Heart right ventricle (tissue), 16 donors: ENCODE measurements around the gene TSC2. TPM values are rescaled to one million over a fixed set of nuclear protein-coding genes. Genes with fewer than 3 reads are reported as not detected.

Source experiments
- ATAC-seq, 8 donors: fragments of 200-7000 bp; cut with Tn5 transposase; one replicate each; pipeline ENCODE4 v1.9.1; 2020; ENCODE audit warnings: mild to moderate bottlenecking in 8 of 8, moderate library complexity in 8 of 8, moderate number of reproducible peaks in 1 of 8
- DNase-seq, 2 donors: peaks; one replicate each; pipeline ENCODE4 v3.0.0-alpha.2; 2020
- H3K27ac ChIP-seq, 10 donors: fragments of 200-600 bp; sonication (generic) in 2 of 10; one replicate each; pipeline versions ENCODE4 v1.5.0 to v1.8.0; 2020 to 2022; ENCODE audit warnings: mild to moderate bottlenecking in 3 of 10
- H3K27me3 ChIP-seq, 7 donors: fragments of 200-600 bp; one replicate each; pipeline ENCODE4 v1.8.0; 2021 to 2022; ENCODE audit warnings: mild to moderate bottlenecking in 2 of 7
- H3K36me3 ChIP-seq, 9 donors: fragments of 200-600 bp; sonication (generic) in 1 of 9; one replicate each; pipeline versions ENCODE4 v1.5.0 to v1.8.0; 2020 to 2022; ENCODE audit warnings: mild to moderate bottlenecking in 2 of 9
- H3K4me1 ChIP-seq, 9 donors: fragments of 200-600 bp; sonication (generic) in 1 of 9; one replicate each; pipeline versions ENCODE4 v1.5.0 to v1.8.0; 2020 to 2022; ENCODE audit warnings: mild to moderate bottlenecking in 4 of 9
- H3K4me3 ChIP-seq, 10 donors: fragments of 200-600 bp; sonication (generic) in 2 of 10; one replicate each; pipeline versions ENCODE4 v1.5.0 to v1.8.0; 2020 to 2022; ENCODE audit warnings: mild to moderate bottlenecking in 7 of 10, moderate library complexity in 2 of 10
- H3K9me3 ChIP-seq, 11 donors: fragments of 200-600 bp in 10 of 11; sonication (generic) in 2 of 11; one replicate each; pipeline versions ENCODE4 v1.5.0 to v1.8.0; 2013 to 2022; ENCODE audit warnings: mild to moderate bottlenecking in 2 of 11, control low read depth in 1 of 11, moderate library complexity in 1 of 11
- WGBS, 2 donors: extraction: QIAGEN DNeasy Blood & Tissue Kit; methylation state at CpG; one replicate each; pipeline ENCODE4 v1.1.7; 2013; ENCODE audit warnings: inconsistent platforms in 1 of 2; 5-methylcytosine and 5-hydroxymethylcytosine counted together
- intact Hi-C, 10 donors: fragments of 100-400 bp; cut with DNase I; formaldehyde crosslinking; loops; one replicate each; pipeline versions ENCODE4 v1.11.1 to v1.14.2; 2022
- long read RNA-seq, 3 donors: library from polyadenylated mRNA; unstranded; transcript quantifications; one replicate each; pipeline ENCODE4 v2.0.0, GENCODE V29; 2020 to 2021
- polyA plus RNA-seq, 2 donors: library from polyadenylated mRNA; stranded (reverse); fragments of 200-250 nt; gene quantifications; one replicate each; pipeline ENCODE4 v1.2.3, GENCODE V29; 2013
- total RNA-seq, 10 donors: library from RNA; stranded (reverse); fragmentation: NEBNext Ultra II Directional in 3 of 10; extraction: Animal tissue kit (Norgen Biotek cat#: 25700) in 3 of 10; gene quantifications; one replicate each; pipeline versions ENCODE4 v1.2.1 to v1.2.4, GENCODE V29; 2021 to 2023
- TF ChIP-seq, protein P1 (sequence below), 9 donors: fragments of 200-600 bp; sonication (generic) in 2 of 9; IDR thresholded peaks; one replicate each; pipeline versions ENCODE4 v1.5.0 to v1.8.0; 2021 to 2022; ENCODE audit warnings: antibody characterized with exemption in 9 of 9, mild to moderate bottlenecking in 5 of 9, moderate library complexity in 1 of 9
- donor health status: Arrhythmogenic right ventricular cardiomyopathy.
- donor health status: ischemic (EF 13 %, LVEDD 7.1; RV severe dilation, severe dysfunction).
- donor health status: healthy with polysubstance abuse.
- donor health status: DM: no; HTN: yes; CAD: no.
- donor health status: DM: no; HTN: no; CAD: no.
- donor health status: ischemic (EF 25% LVEDD 6.9; RV normal size, moderate dysfunction).
- donor health status: ischemic (EF 25% LVEDD 5.7; RV mildly dilated, moderate dysfunction).
- donor health status: healthy.
- donor health status: DM: yes; HTN: yes; CAD: no.
- donor health status: Ischemic cardiomyopathy.
- donor health status: ischemic (EF 35%, LVEDD 5.7; RV mildly dilated, moderate dysfunction).
- donor health status: nonischemic (EF 11% LVEDD 7.7; RV severe dilation, severe dysfunction).
- donor health status: DM: yes; HTN: yes; CAD: no.
- donor health status: PGD.
- donor health status: ischemic (EF 29% LVEDD 5.4; RV normal size, mild dysfunction).
- donor health status: nonischemic (EF 23%, LVEDD 6.1; RV moderate dilation, normal function).

The TSC2 gene
- total RNA-seq: 10 to 100 TPM; 54.7 to 87.0 (median 71.5) TPM
- polyA plus RNA-seq: 10 to 100 TPM; 28.8 to 83.3 TPM
- long read RNA-seq, donor 1, full-length matches to known transcripts: 6 of 42 reads
- long read RNA-seq, donor 1, partial matches to known transcripts: 25 of 42 reads
- long read RNA-seq, donor 1, other reads (novel, unspliced or antisense): 11 of 42 reads
- long read RNA-seq, donor 2, full-length matches to known transcripts: 7 of 41 reads
- long read RNA-seq, donor 2, partial matches to known transcripts: 27 of 41 reads
- long read RNA-seq, donor 2, other reads (novel, unspliced or antisense): 7 of 41 reads
- long read RNA-seq, donor 3, full-length matches to known transcripts: 21 of 65 reads
- long read RNA-seq, donor 3, partial matches to known transcripts: 38 of 65 reads
- long read RNA-seq, donor 3, other reads (novel, unspliced or antisense): 6 of 65 reads

- TF ChIP-seq, protein P1, sequence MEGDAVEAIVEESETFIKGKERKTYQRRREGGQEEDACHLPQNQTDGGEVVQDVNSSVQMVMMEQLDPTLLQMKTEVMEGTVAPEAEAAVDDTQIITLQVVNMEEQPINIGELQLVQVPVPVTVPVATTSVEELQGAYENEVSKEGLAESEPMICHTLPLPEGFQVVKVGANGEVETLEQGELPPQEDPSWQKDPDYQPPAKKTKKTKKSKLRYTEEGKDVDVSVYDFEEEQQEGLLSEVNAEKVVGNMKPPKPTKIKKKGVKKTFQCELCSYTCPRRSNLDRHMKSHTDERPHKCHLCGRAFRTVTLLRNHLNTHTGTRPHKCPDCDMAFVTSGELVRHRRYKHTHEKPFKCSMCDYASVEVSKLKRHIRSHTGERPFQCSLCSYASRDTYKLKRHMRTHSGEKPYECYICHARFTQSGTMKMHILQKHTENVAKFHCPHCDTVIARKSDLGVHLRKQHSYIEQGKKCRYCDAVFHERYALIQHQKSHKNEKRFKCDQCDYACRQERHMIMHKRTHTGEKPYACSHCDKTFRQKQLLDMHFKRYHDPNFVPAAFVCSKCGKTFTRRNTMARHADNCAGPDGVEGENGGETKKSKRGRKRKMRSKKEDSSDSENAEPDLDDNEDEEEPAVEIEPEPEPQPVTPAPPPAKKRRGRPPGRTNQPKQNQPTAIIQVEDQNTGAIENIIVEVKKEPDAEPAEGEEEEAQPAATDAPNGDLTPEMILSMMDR (IDR thresholded peaks at IDR 0.05): peak in 8 of 9 donors; percentile 28 to 73 (median 63)
- Histone ChIP-seq H3K4me1 (peaks cover 16 to 64% (median 50%) of the 10 kb centered on the region in 9 donors), H3K27me3 (no peaks in the 10 kb centered on the region), H3K4me3 (peak within 1 kb of the TSS; percentile 51 to 97 (median 88)), H3K36me3 (peaks cover 0 to 31% (median 11%) of the 10 kb centered on the region in 9 donors), H3K9me3 (no peaks in the 10 kb centered on the region), H3K27ac (peak within 1 kb of the TSS; percentile 64 to 96 (median 84))
- intact Hi-C loops: loop anchor here in 2 of 10 donors (1.0 to 2.0 kb wide), 2 partner anchors 24 to 25 kb away; no protein-coding TSS in a partner anchor
- WGBS, 2 donors: 0 to 1% methylated on average over 70 to 81 of the region's 81 CpGs
- DNase-seq (peak; percentile 97), ATAC-seq (peak; percentile 89 to 95 (median 92))
These were observed at the start of gene TSC2, which contains the start of gene NTHL1 for GRCh38 chr16:2047330-2048115. Gene TSC2 (plus strand): TSS chr16:2047985. CDS start chr16:2048616, 631 bp downstream. Gene NTHL1 (minus strand): TSS chr16:2047834. CDS start chr16:2047823, 11 bp downstream.

DNA sequence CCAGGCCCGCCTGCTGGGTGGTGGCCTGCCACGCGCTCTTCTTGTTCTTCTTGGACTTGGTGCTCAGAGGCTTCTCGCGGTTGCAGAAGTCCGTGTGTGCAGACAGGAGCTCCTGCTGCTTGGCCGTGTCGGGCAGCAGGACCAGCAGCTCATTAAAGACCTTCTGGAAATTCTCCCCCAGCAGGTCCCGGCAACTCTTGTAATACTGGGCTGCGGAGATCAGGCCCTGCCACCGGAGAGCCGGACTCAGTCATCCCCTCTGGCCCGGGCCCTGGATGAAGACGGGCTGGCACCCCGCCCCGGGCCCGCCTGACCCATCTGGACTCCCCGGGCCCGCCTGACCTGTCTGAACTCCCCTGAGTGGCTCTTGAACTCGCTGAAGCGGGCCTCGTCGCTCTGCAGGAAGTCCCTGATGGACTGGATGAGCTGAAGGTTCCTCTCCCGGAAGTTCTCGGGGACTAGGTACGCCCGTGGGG, 49.4 kb upstream of the TSC2 start:
- Histone ChIP-seq H3K36me3 (peaks cover 16 to 74% (median 63%) of the 10 kb centered on the region in 9 donors), H3K27ac (no peak overlapping the region), H3K4me3 (no peak overlapping the region), H3K9me3 (no peaks in the 10 kb centered on the region), H3K27me3 (no peaks in the 10 kb centered on the region), H3K4me1 (peaks cover 0 to 9% (median under 1%) of the 10 kb centered on the region in 9 donors)
- intact Hi-C loops: no loop called here
- ATAC-seq (no peak), DNase-seq (no peak)
- WGBS, 2 donors: 95 to 96% methylated on average over 27 of the region's 27 CpGs
- TF ChIP-seq, protein P1 (IDR thresholded peaks at IDR 0.05): no peak

DNA sequence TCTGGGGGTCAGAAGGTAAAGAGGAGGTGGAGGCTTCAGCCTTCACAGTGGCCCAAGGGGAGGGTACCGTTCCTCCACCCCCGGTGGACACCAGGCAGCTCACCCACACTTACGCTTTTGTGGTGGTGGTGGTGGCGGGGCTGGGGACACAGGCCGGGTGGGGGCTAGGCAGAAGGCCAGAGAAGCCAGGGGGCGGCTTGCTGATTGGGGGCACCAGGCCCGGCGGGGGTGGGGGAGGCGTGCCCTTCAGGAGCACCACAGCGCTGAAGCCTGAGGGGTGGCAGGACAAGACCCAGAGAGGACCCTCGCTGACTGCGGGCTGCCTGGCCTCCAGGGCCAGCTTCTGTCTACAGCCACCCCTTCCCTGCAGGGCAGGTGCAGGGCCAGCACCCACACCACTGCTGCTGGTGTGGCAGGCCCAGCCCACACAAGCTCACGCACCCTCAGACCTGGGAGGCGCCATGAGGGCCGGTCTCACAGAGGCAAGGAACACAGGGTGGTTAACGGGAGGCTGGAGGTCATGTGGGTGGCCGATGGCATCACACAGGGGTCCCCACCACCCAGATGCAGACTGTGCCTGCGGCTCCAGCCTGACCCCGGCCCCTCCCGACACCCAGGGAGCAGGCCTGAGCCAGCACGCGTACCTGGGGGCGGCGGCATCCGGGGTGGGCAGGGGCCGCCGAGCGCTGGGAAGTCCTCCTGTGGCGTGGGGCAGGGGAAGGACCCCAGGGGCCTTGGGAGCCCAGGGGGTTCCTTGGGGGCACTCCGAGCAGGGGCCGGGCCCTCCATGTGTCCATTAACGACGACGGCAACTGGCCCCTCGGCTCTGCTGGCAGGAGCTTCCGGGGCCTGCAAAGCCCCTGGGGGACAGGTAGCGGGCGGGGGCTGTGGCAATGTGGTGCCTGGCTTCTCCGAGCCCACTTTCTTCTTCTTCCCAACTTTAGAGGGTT, 48.7 kb upstream of the TSC2 start:
- 94 to 95% methylated on average over 38 to 39 of the region's 39 CpGs for WGBS, 2 donors
- Histone ChIP-seq H3K9me3 (no peaks in the 10 kb centered on the region), H3K4me3 (no peak overlapping the region), H3K4me1 (peaks cover 3 to 17% (median 7%) of the 10 kb centered on the region in 9 donors), H3K27ac (no peak overlapping the region), H3K36me3 (peaks cover 16 to 75% (median 63%) of the 10 kb centered on the region in 9 donors), H3K27me3 (no peaks in the 10 kb centered on the region)
- TF ChIP-seq, protein P1 (IDR thresholded peaks at IDR 0.05): no peak
- no peak for ATAC-seq
- intact Hi-C loops: no loop called here
- DNase-seq: no peak
